HepG2 (cell line): Measurements from ENCODE around the gene KCNQ1OT1. TPM values are rescaled to one million over a fixed set of nuclear protein-coding genes. Genes with fewer than 3 reads are reported as not detected.
A peak's percentile ranks its signal among the peaks of the same experiment; 100 is the strongest.

Experiments
- ATAC-seq: fragments of 200-7000 bp; cut with Tn5 transposase; 3 replicates; pipeline ENCODE4 v1.9.1; 2020; ENCODE audit warnings: mild to moderate bottlenecking, moderate library complexity
- BruUV-seq: library from RNA; stranded (reverse); fragments of 400-500 nt; replicated peaks from 2 replicates; lab custom pipeline; 2021; lab: Mats Ljungman, UMichigan
- CTCF ChIA-PET: fragments of 300-600 bp; formaldehyde crosslinking; extraction: SDS; loops from one replicate; lab custom pipeline; 2021; ENCODE audit warnings: low total read pairs, inconsistent platforms, low intra/inter-chr PET ratio; lab: Yijun Ruan, JAX
- POLR2A ChIA-PET: fragments of 350-600 bp; sonication (Branson Sonifier 250); formaldehyde crosslinking; loops from one replicate; lab custom pipeline; 2020; ENCODE audit warnings: antibody characterized with exemption, inconsistent platforms; lab: Yijun Ruan, JAX
- DNase-seq: peaks from one replicate; pipeline ENCODE4 v3.0.0-alpha.2; 2015; ENCODE audit warnings: low spot score
- FAIRE-seq: peaks from 3 replicates; lab custom pipeline; 2011; peaks lifted over from hg19 to GRCh38; lab: Jason Lieb, UNC
- H2AFZ ChIP-seq: one replicate; pipeline ENCODE4 v1.6.1; 2011; ENCODE audit warnings: low read length, inconsistent platforms
- H3K27ac ChIP-seq: fragments of 300-600 bp; 3 replicates; pipeline ENCODE4 v1.8.0; 2011; ENCODE audit warnings: mixed run types, mild to moderate bottlenecking, mixed read lengths, low read length, inconsistent platforms; ENCODE audit not compliant: insufficient read depth; ENCODE audit errors: extremely low read length
- H3K27me3 ChIP-seq, 2 experiments: fragments of 200-600 bp in 1 of 2; 2 replicates in 1 of 2; 3 replicates in 1 of 2; pipeline versions ENCODE4 v1.6.0 to v1.8.0; 2011; ENCODE audit warnings: low read length in 2 of 2, mild to moderate bottlenecking in 2 of 2, moderate library complexity in 2 of 2, inconsistent platforms in 1 of 2; ENCODE audit not compliant: insufficient read depth in 2 of 2, control insufficient read depth in 1 of 2
- H3K36me3 ChIP-seq, 2 experiments: fragments of 200-600 bp in 1 of 2; replicated peaks in 1 of 2; 2 replicates in 1 of 2; 3 replicates in 1 of 2; pipeline versions ENCODE4 v1.5.1 to v1.8.0; 2011; ENCODE audit warnings: low read length in 2 of 2, inconsistent platforms in 1 of 2; ENCODE audit not compliant: insufficient read depth in 2 of 2, control insufficient read depth in 1 of 2
- H3K4me1 ChIP-seq: 2 replicates; pipeline ENCODE4 v1.5.1; 2012; ENCODE audit warnings: low read length, inconsistent platforms; ENCODE audit not compliant: insufficient read depth
- H3K4me2 ChIP-seq: 2 replicates; pipeline ENCODE4 v1.6.0; 2011; ENCODE audit warnings: low read depth, low read length, inconsistent platforms
- H3K4me3 ChIP-seq, 3 experiments: fragments of 200-600 bp in 1 of 3; sonication (generic), shearing (Covaris generic) in 1 of 3; replicated peaks in 1 of 3; 2 replicates each; pipeline ENCODE4 v1.5.1; 2011 to 2016; ENCODE audit warnings: low read length in 3 of 3, inconsistent platforms in 2 of 3, low read depth in 2 of 3, mild to moderate bottlenecking in 2 of 3, control low read depth in 1 of 3, mixed read lengths in 1 of 3; ENCODE audit not compliant: insufficient read depth in 1 of 3
- H3K79me2 ChIP-seq: one replicate; pipeline ENCODE4 v1.6.1; 2011; ENCODE audit warnings: low read length, inconsistent platforms; ENCODE audit not compliant: insufficient read depth
- H3K9ac ChIP-seq: 2 replicates; pipeline ENCODE4 v1.6.0; 2011; ENCODE audit warnings: mild to moderate bottlenecking, low read depth, low read length, inconsistent platforms; ENCODE audit not compliant: insufficient read depth
- H3K9me3 ChIP-seq: 2 replicates; pipeline ENCODE4 v1.5.1; 2012; ENCODE audit warnings: mild to moderate bottlenecking, low read length
- H4K20me1 ChIP-seq: 2 replicates; pipeline ENCODE4 v1.6.0; 2011; ENCODE audit warnings: inconsistent platforms, mild to moderate bottlenecking, low read length, moderate library complexity; ENCODE audit not compliant: insufficient read depth
- CEBPB ChIP-seq: IDR thresholded peaks from 2 replicates; pipeline ENCODE4 v1.6.1; 2011; ENCODE audit warnings: low read depth, low read length, improper control_type of control experiment, borderline replicate concordance
- TBX2 ChIP-seq: sonication (generic); formaldehyde crosslinking; IDR thresholded peaks from 2 replicates; pipeline ENCODE4 v1.5.0; 2020; ENCODE audit warnings: missing genetic modification reagents, mild to moderate bottlenecking, borderline replicate concordance
- TSC22D2 ChIP-seq: sonication (generic); formaldehyde crosslinking; IDR thresholded peaks from 2 replicates; pipeline ENCODE4 v1.5.1; 2020; ENCODE audit warnings: missing genetic modification reagents, mild to moderate bottlenecking, borderline replicate concordance
- ZNF557 ChIP-seq: sonication (generic); formaldehyde crosslinking; IDR thresholded peaks from 2 replicates; pipeline ENCODE4 v1.4.0; 2020; ENCODE audit warnings: missing genetic modification reagents
- ZNF776 ChIP-seq: sonication (generic); formaldehyde crosslinking; IDR thresholded peaks from 2 replicates; pipeline ENCODE4 v1.4.0; 2020; ENCODE audit warnings: mild to moderate bottlenecking, missing genetic modification reagents
- WGBS: methylation state at CpG from one replicate; pipeline ENCODE4 v1.1.6; 2017; ENCODE audit warnings: low lambda C conversion rate; 5-methylcytosine and 5-hydroxymethylcytosine counted together
- in situ Hi-C: cut with HindIII; loops from 2 replicates; pipeline ENCODE4 v1.10.0; 2017; ENCODE audit warnings: low pct_unique_long_range_greater_than_20kb; ENCODE audit not compliant: extremely low pct_ligation_motif_present
- intact Hi-C: fragments of 100-400 bp; cut with micrococcal nuclease; formaldehyde crosslinking; loops from one replicate; pipeline ENCODE4 v1.10.0; 2022; ENCODE audit not compliant: unreplicated experiment
- polyA plus RNA-seq, 8 experiments: library from polyadenylated mRNA; depleted of rRNA in 3 of 8; stranded (reverse) in 7 of 8; unstranded in 1 of 8; fragments of >200 nt; fragmentation: Illumina TruSeq in 4 of 8; extraction: Trizol in 4 of 8; gene quantifications; 2 replicates each; pipeline versions ENCODE4 v1.2.1 to v1.2.3, GENCODE V29; 2011 to 2016; ENCODE audit warnings: low read depth in 4 of 8, missing spikeins in 1 of 8, mixed read lengths in 1 of 8; ENCODE audit not compliant: insufficient read depth in 1 of 8
- total RNA-seq, 5 experiments: library from RNA; depleted of rRNA; stranded (reverse); fragments of >200 nt; fragmentation: Illumina TruSeq; extraction: Trizol; gene quantifications; 2 replicates each; pipeline ENCODE4 v1.2.3, GENCODE V29; 2016; ENCODE audit warnings: low read depth in 1 of 5
- TF ChIP-seq, protein P1 (sequence below): IDR thresholded peaks from 2 replicates; pipeline ENCODE4 v1.6.1; 2016
- TF ChIP-seq, protein P2 (sequence below): fragments of 450-650 bp; IDR thresholded peaks from 2 replicates; pipeline ENCODE4 v1.6.1; 2016

The KCNQ1OT1 gene
- total and polyA plus RNA-seq, 2 of the 13 experiments (the other 11 are each of a cell fraction or from before 2014, with no cell fraction given): 1.3 to 18.9 TPM

DNA sequence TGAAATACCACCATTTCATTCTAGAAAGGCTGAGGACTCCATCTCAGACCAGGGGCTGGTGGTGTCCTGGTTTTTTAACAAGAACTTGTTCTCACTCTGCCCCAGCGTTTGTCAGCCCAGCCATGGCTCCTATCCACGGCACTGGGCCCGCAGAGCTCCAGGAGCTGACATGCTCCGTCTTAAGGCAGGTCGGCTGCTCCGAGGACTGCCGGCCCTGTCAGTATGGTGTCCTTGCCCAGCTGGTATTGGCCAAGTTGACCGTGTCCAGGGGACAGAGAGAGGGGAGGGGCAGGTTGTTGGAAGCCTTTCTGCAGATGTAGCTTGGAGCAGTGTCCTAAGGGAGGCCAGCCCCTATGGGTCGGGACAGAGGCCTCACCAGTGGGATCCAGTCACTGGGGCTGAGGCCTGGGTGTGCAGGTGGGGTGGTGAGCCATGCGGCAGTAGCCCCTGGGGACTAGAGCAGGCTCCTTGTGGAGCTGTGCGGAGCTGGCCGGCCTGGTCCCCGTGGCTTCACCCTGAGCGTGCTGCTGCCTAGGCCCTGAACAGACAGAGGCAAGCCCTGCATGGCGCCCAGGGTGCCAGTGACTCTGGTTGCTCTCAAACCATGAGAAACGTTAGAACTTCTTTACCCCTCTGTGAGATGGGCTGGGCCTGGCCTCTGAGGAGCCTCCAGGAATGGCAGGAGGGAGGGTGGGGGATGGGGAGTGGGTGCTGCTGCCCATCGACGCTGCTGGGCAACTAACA lies 39.9 kb upstream of the KCNQ1OT1 start (continued):
- TF ChIP-seq, protein P1, sequence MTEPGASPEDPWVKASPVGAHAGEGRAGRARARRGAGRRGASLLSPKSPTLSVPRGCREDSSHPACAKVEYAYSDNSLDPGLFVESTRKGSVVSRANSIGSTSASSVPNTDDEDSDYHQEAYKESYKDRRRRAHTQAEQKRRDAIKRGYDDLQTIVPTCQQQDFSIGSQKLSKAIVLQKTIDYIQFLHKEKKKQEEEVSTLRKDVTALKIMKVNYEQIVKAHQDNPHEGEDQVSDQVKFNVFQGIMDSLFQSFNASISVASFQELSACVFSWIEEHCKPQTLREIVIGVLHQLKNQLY (CRISPR knock-in tag): no peak

DNA sequence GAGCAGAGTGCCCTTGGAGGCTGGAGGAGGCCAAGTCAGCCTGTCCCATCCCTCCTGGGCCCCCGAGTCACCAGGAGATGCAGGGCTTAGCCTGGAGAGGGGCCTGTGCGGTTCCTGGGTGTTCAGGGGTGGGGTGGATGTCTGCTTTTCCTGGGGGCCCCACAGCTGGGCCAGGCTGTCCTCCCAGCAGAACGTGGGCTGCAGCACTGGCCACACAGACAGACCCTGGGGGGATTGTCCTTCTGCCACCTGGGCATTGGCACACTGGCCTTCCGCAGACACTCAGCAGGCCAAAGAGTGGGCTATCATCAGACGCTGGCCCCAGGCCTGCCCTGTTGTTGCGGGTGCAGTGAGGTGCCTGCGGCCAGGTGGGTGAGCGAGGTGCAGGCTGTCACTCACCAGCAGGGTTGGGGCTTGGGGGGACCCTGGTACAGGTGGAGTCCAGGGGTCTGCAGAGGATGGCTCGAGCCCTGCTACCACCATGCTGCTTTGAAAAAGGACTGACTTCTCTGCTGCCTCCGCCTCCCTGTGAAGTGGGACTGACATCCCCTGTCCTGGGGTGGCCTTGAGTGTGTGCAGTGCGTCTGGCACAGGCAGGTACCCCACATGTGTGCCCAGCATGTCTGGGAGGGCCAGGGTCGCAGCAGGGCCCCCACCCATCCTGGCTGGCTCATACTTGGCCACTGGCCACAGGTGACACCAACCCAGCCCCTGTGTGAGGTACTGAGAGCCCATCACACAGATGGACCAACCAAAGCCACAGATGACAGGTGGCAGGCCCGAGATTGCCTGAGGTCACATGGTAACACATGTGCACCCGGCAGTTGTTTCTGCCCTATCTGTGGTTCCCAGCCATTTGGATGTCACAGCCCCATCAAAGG lies 39.0 kb upstream of the KCNQ1OT1 start:
- Histone ChIP-seq H3K4me1 (peaks cover 80% of the 10 kb centered on the region), H4K20me1 (no peaks in the 10 kb centered on the region), H3K4me3 (no peak overlapping the region), H3K9me3 (no peaks in the 10 kb centered on the region), H3K27ac (no peak overlapping the region), H3K27me3 (peaks cover 10 to 22% of the 10 kb centered on the region in 2 experiments; a peak in 4 of 5 replicates), H3K36me3 (no peaks in the 10 kb centered on the region), H3K4me2 (no peak overlapping the region), H3K79me2 (no peaks in the 10 kb centered on the region), H3K9ac (no peak overlapping the region), H2AFZ (no peak overlapping the region)
- TF ChIP-seq CEBPB (no peak), TSC22D2 (CRISPR knock-in tag) (no peak), TBX2 (CRISPR knock-in tag) (no peak), ZNF557 (no peak), ZNF776 (CRISPR knock-in tag) (0 out of 2 replicates have a peak, but pooled peaks have one; percentile 21)
- TF ChIP-seq, protein P2, sequence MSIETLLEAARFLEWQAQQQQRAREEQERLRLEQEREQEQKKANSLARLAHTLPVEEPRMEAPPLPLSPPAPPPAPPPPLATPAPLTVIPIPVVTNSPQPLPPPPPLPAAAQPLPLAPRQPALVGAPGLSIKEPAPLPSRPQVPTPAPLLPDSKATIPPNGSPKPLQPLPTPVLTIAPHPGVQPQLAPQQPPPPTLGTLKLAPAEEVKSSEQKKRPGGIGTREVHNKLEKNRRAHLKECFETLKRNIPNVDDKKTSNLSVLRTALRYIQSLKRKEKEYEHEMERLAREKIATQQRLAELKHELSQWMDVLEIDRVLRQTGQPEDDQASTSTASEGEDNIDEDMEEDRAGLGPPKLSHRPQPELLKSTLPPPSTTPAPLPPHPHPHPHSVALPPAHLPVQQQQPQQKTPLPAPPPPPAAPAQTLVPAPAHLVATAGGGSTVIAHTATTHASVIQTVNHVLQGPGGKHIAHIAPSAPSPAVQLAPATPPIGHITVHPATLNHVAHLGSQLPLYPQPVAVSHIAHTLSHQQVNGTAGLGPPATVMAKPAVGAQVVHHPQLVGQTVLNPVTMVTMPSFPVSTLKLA: peak; percentile 31; the same call in 1 of the 2 replicates
- 80% methylated on average over 2 of the region's 14 CpGs for WGBS
- ChIA-PET CTCF (no interaction called here), POLR2A (interaction anchor here (1.0 kb wide), 1 partner anchor 39 kb away, joined by 3 read pairs; the partner anchor contains the start of gene KCNQ1OT1)
- in situ Hi-C loops: loop anchor here (25.0 kb wide), 1 partner anchor 526 kb away; no protein-coding TSS in a partner anchor
- intact Hi-C loops: no loop called here
- no peak for ATAC-seq
- no peak for FAIRE-seq
- no TSS peak for BruUV-seq
- DNase-seq: no peak
